Measurements from ENCODE around the gene TRIM44. TPM values are rescaled to one million over a fixed set of nuclear protein-coding genes. Genes with fewer than 3 reads are reported as not detected.
"Not testable (repeated sequence)": the region's sequence is repeated elsewhere in the genome, so short reads cannot be mapped to it uniquely, and the experiment has no call there.

TRIM44 gene
- total RNA-seq, 1 donor from 2014 or later: 67.0 TPM

- no peaks in the 10 kb centered on the region for H3K9me3 Mint-ChIP-seq
- ChIA-PET CTCF (no interaction called here), POLR2A (no interaction called here)
- H3K27me3 Mint-ChIP-seq: no peaks in the 10 kb centered on the region
- H3K4me1 Mint-ChIP-seq: no peaks in the 10 kb centered on the region
- H3K27ac Mint-ChIP-seq: no peak overlapping the region
- ATAC-seq (ENCODE audit: low read depth) (no peak), DNase-seq (no peak)
- TF ChIP-seq, protein P1, sequence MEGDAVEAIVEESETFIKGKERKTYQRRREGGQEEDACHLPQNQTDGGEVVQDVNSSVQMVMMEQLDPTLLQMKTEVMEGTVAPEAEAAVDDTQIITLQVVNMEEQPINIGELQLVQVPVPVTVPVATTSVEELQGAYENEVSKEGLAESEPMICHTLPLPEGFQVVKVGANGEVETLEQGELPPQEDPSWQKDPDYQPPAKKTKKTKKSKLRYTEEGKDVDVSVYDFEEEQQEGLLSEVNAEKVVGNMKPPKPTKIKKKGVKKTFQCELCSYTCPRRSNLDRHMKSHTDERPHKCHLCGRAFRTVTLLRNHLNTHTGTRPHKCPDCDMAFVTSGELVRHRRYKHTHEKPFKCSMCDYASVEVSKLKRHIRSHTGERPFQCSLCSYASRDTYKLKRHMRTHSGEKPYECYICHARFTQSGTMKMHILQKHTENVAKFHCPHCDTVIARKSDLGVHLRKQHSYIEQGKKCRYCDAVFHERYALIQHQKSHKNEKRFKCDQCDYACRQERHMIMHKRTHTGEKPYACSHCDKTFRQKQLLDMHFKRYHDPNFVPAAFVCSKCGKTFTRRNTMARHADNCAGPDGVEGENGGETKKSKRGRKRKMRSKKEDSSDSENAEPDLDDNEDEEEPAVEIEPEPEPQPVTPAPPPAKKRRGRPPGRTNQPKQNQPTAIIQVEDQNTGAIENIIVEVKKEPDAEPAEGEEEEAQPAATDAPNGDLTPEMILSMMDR (IDR thresholded peaks at IDR 0.05): no peak
- no peak overlapping the region for H3K4me3 Mint-ChIP-seq
- intact Hi-C loops (cut with micrococcal nuclease): no loop called here
- peaks cover 35% of the 10 kb centered on the region for H3K36me3 Mint-ChIP-seq (ENCODE audit: low read depth)
Observed at GRCh38 chr11:35751664-35752061, 89.1 kb downstream of the TRIM44 start.

GRCh38 chr11:35752115-35752514 lies 89.5 kb downstream of the TRIM44 start:
- H3K4me1 Mint-ChIP-seq: no peaks in the 10 kb centered on the region
- intact Hi-C loops (cut with micrococcal nuclease): no loop called here
- ChIA-PET POLR2A (no interaction called here), CTCF (no interaction called here)
- H3K36me3 Mint-ChIP-seq (ENCODE audit: low read depth): peaks cover 34% of the 10 kb centered on the region
- no peak overlapping the region for H3K4me3 Mint-ChIP-seq
- no peaks in the 10 kb centered on the region for H3K9me3 Mint-ChIP-seq
- no peaks in the 10 kb centered on the region for H3K27me3 Mint-ChIP-seq
- DNase-seq (no peak), ATAC-seq (ENCODE audit: low read depth) (no peak)
- no peak overlapping the region for H3K27ac Mint-ChIP-seq
- TF ChIP-seq, protein P1 (IDR thresholded peaks at IDR 0.05): no peak

DNA sequence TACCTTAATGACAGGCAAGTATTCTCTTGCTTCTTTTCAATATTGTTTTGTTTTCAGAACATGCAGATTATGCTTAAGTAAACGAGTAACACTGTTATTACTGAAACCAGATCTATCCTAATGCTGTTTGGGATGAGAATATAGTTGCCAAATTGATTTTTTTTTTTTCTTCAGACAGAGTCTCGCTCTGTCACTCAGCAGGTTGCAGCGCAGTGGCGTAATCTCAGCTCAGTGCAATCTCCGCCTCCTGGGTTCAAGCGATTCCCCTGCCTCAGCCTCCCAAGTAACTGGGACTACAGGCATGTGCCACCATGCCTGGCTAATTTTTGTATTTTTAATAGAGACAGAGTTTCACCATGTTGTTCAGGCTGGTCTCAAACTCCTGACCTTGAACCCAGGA lies 91.0 kb downstream of the TRIM44 start:
- H3K4me3 Mint-ChIP-seq; H3K27ac Mint-ChIP-seq; H3K27me3 Mint-ChIP-seq; DNase-seq; H3K9me3 Mint-ChIP-seq; CTCF ChIA-PET; intact Hi-C loops (cut with micrococcal nuclease); ATAC-seq (ENCODE audit: low read depth); H3K4me1 Mint-ChIP-seq; POLR2A ChIA-PET: not testable (repeated sequence)
- H3K36me3 Mint-ChIP-seq (ENCODE audit: low read depth): peaks cover 31% of the 10 kb centered on the region

DNA sequence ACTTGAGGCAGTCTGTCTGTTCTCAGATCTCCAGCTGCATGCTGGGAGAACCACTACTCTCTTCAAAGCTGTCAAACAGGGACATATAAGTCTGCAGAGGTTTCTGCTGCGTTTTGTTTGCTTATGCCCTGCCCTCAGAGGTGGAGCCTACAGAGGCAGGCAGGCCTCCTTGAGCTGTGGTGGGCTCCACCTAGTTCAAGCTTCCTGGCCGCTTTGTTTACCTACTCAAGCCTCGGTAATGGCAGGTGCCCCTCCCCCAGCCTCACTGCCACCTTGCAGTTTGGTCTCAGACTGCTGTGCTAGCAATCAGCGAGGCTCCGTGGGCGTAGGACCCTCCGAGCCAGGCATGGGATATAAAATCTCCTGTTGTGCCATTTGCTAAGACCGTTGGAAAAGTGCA lies 97.4 kb downstream of the TRIM44 start:
- peaks cover 11% of the 10 kb centered on the region for H3K4me1 Mint-ChIP-seq
- CTCF ChIA-PET; DNase-seq; H3K4me3 Mint-ChIP-seq; H3K27me3 Mint-ChIP-seq; H3K9me3 Mint-ChIP-seq; H3K27ac Mint-ChIP-seq; ATAC-seq (ENCODE audit: low read depth); POLR2A ChIA-PET; intact Hi-C loops (cut with micrococcal nuclease): not testable (repeated sequence)
- peaks cover 33% of the 10 kb centered on the region for H3K36me3 Mint-ChIP-seq (ENCODE audit: low read depth)

DNA sequence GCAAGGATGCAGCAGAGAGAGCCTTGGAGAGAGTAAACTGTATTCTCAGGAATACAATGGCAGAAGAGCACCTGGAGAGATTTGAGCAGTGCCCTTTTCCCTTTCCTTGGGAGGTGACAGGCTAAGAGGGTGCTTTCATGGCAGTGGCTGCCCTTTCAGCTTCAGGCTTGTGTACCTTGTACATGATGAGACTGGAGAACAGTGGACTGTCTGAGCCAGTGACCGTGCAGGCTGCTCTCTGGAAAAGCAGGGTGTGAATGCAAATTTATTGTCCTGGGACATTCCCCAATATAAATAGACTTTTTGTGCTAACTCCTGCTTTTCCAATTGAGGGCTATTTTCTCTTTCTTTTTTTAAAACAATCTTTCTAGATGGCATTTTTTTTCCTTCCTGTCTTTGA lies 99.3 kb downstream of the TRIM44 start:
- Mint-ChIP-seq H3K9me3 (no peaks in the 10 kb centered on the region), H3K36me3 (ENCODE audit: low read depth) (peaks cover 45% of the 10 kb centered on the region), H3K4me3 (no peak overlapping the region), H3K4me1 (peaks cover 13% of the 10 kb centered on the region), H3K27ac (no peak overlapping the region), H3K27me3 (no peaks in the 10 kb centered on the region)
- ATAC-seq (ENCODE audit: low read depth): no peak
- DNase-seq: no peak
- ChIA-PET POLR2A (no interaction called here), CTCF (no interaction called here)
- intact Hi-C loops (cut with micrococcal nuclease): no loop called here
- TF ChIP-seq, protein P1 (IDR thresholded peaks at IDR 0.05): no peak

DNA sequence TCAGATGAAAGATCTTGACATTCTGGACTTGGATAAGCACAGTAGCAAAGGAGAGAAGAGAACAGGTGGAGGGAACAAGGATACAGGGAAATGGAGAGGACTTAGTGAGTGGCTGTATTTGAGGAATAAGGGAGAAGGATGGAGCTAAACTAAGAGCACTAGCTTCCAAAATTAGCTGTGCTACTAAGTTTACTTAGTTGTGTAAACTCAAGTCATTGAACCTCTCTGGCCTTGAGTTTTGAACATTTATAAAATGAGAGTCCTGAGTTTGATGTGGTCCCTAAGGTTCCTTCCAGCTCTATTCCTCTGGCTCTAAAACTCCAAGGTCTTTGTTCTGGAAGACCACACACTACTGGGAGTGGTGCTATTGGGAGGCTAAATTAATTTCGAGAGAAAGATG lies 100.7 kb downstream of the TRIM44 start:
- no peak overlapping the region for H3K27ac Mint-ChIP-seq
- H3K4me1 Mint-ChIP-seq: peaks cover 9% of the 10 kb centered on the region
- H3K9me3 Mint-ChIP-seq: no peaks in the 10 kb centered on the region
- H3K27me3 Mint-ChIP-seq: no peaks in the 10 kb centered on the region
- CTCF ChIA-PET: no interaction called here
- H3K36me3 Mint-ChIP-seq (ENCODE audit: low read depth): peaks cover 42% of the 10 kb centered on the region
- no peak overlapping the region for H3K4me3 Mint-ChIP-seq
- ATAC-seq (ENCODE audit: low read depth) (no peak), DNase-seq (no peak)
- POLR2A ChIA-PET: no interaction called here
- TF ChIP-seq, protein P1 (IDR thresholded peaks at IDR 0.05): no peak
- intact Hi-C loops (cut with micrococcal nuclease): no loop called here

Data from activated B cell treated with CpG ODN at 0.5 μM for 24 hours (primary cell).